HL-60 (cell line): ENCODE results near the gene MARCHF10.

ENCODE experiments used
- POLR2AphosphoS5 ChIP-seq: IDR thresholded peaks from 2 replicates; pipeline ENCODE4 v1.6.1; 2012; ENCODE audit warnings: low read depth
- TF ChIP-seq, protein P1 (sequence below): IDR thresholded peaks from one replicate; pipeline ENCODE4 v1.5.1; 2011; ENCODE audit warnings: low read length, control low read depth, inconsistent platforms; ENCODE audit not compliant: insufficient read depth

DNA sequence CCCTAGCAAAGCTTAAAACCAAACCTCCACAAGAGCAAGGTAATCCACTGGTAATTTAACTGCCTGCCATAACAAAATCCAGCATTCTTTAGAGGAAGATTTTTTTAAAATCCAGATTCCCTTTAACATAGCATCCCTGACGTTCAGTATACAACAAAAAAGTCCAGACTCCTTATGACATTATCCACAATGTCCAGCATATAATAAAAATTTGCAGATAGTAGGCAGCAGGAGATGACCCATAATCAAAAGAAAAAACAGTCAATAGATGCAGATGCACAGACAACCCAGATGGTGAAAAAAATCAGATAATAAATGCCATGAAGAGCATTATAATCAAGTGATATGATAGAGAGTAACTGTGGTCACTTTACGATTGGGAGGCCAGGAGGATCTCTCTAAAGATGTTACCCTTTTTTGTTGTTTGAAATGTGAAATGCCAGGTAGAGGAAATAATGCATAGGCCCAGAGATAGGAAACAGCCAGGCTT is 147.4 kb downstream of the MARCHF10 start:
- TF ChIP-seq, protein P1, sequence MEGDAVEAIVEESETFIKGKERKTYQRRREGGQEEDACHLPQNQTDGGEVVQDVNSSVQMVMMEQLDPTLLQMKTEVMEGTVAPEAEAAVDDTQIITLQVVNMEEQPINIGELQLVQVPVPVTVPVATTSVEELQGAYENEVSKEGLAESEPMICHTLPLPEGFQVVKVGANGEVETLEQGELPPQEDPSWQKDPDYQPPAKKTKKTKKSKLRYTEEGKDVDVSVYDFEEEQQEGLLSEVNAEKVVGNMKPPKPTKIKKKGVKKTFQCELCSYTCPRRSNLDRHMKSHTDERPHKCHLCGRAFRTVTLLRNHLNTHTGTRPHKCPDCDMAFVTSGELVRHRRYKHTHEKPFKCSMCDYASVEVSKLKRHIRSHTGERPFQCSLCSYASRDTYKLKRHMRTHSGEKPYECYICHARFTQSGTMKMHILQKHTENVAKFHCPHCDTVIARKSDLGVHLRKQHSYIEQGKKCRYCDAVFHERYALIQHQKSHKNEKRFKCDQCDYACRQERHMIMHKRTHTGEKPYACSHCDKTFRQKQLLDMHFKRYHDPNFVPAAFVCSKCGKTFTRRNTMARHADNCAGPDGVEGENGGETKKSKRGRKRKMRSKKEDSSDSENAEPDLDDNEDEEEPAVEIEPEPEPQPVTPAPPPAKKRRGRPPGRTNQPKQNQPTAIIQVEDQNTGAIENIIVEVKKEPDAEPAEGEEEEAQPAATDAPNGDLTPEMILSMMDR: no peak
- TF ChIP-seq POLR2AphosphoS5: no peak
